ENCODE data around the gene UGT1A5.

- TF ChIP-seq CTCF (IDR thresholded peaks at IDR 0.05), result no peak
- no peak for TF ChIP-seq POLR2AphosphoS5 (IDR thresholded peaks at IDR 0.05)
Observed at GRCh38 chr2:233758141-233758540, 45.4 kb downstream of the UGT1A5 start.

Measured in suprapubic skin (tissue), 3 donors.